Right hindlimb (tissue), 1 donor: Measurements from ENCODE around the gene CCNI.

ENCODE experiments used
- DNase-seq: peaks from one replicate; pipeline ENCODE4 v3.0.0-alpha.2; 2018

Gene CCNI

DNA sequence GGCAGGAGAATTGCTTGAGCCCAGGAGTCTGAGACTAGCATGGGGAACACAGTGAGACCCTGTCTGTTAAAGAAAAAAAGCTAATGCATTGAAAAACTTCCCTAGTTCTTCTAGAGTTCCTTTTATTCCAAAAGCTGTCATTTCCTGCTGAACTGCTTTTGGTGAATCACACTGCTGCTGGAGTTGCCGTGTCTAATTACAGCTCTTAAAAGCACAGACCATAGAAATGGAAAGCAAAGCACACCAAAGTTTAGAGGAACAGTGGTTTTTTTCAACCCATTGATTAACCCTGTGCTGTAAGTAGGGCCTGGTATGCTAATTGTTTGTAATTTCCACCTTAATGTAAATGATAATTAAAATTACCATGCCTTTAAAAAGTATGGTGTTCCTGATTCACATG lies 73.9 kb downstream of the CCNI start:
- DNase-seq, result no peak

DNA sequence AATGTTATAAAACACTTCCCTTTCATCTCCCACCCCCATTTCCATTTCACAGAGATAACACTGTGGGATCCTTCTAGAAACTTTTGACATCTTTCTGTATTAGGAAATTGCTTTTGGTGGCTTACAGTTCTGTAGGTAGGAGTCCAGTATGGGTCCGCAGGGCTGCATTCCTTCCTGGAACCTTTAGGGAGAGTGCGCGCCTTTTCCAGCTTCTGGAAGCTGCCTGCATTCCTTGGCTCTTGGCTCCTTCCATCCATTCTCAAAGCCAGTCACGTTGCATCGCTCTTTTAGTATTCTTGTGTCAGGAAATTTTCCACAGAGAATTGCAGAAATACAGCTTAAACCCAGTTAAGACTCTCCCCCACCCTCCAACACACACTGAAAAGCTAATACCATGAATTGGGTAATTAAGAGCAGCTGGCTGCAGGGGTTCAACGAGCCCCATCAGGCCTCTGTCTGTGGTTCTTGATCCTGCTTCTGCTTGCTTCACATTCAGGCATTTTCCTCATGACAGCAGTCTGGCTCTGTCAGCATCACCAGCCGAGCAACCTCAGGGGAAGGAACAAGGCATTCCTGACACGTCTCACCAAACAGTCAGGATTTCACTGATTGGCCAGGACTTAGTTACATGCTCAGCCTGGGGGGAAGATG lies 77.4 kb downstream of the CCNI start:
- no peak for DNase-seq

DNA sequence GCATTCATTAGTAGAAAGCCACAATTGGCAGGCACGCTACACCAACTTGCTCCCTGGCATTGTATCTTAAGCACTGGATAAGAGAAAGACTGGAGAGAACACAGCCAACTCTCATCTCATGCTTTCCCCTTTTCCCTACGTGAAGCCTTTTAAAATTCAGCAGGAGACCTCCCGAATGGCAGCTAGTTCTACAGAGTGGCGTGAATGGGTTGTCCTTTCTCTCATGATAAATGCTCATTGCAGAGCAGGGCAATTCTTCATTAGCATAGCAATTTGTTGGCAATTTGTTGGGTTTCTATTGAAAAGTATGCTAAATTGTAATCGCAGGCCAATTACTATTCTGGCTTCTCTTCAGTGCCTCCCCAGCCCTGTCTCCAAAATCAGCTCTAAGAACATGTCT lies 78.3 kb downstream of the CCNI start:
- DNase-seq, result no peak
